ENCODE results near the gene GLIS2.

Gene GLIS2

DNA sequence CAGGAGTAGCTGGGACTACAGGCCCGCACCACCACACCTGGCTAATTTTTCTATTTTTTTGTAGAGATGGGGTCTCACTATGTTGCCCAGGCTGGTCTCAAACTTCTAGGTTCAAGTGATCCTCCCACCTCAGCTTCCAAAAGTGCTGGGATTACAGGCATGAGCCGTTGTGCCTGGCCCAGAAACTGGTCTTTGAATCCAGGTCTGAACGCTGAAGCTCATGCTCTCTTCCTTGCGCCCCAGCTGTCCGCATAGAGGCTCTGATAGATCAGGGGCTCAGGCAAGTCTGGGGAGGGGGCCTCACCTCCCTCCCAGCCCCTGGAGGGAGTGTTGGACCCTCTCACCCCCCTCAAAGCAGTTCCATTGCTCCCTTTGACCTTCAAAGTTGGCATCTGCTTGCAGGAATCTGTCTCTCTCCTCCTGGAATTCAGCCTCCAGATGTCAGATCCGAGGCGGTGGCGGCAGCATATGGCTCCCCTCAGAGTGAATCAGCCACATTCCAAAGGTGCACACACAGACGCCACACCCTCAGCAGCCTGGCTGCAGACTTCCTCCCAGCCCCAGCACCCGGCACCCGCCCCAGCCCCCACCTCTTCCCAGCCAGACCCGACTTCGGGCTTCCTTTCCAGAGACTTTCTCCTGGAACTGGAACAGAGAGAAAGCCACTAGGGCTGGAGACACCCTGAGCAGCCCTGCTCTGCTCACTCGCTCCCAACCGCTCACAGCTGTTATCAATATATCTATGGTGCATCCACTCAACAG lies 16.9 kb upstream of the GLIS2 start:
- no peak for DNase-seq (ENCODE audit: low read depth)

DNA sequence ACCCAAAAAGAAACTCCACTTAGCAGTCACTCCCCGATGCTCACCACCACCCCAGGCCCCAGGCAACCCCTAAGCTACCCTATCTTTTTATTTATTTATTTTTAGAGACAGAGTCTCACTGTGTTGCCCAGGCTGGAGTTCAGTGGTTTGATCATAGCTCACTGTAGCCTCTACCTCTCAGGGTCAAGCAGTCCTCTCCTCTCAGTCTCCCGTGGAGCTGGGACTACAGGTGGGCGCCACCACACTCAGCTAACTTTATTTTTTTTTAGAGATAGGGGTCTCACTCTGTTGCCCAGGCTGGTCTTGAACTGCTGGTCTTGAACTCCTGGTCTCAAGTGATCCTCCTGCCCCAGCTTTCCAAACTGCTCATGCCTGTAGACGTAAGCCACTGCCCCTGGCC lies 14.7 kb upstream of the GLIS2 start:
- DNase-seq (ENCODE audit: low read depth), result no peak

DNA sequence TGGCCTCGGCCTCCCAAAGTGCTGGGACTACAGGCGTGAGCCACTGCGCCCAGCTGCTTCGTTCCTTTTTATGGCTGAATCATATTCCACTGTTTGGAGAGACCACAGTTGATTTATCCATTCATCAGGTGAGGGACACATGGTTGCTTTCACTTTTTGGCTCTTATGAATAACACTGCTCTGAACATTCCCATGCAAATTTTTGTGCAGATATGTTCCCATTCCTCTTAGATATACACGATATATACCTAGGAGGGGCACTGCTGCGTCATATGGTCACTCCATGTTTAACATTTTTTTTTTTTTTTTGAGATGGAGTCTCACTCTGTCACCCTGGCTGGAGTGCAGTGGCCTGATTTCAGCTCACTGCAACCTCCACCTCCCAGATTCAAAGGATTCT lies 13.9 kb upstream of the GLIS2 start:
- DNase-seq (ENCODE audit: low read depth), result no peak

DNA sequence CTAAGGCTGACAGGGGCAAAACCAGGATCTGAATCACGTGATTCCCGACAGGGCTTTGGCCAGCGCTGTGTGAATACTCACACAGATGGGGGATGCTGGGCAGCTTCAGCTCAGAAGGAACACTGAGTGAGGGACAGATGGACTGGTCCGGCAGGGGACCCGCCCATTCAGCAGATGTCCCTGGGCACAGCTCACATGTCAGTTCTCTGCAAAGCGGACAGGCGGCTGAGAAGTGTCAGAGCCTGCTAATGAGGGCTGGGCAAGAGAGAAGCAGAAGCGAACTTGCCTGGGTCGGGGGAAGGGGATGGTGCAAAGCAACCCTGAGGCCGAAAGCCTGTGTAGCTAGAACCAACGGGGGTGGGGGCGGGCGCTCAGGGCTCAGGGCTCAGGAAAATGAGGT lies 11.9 kb upstream of the GLIS2 start:
- DNase-seq (ENCODE audit: low read depth), result no peak

DNA sequence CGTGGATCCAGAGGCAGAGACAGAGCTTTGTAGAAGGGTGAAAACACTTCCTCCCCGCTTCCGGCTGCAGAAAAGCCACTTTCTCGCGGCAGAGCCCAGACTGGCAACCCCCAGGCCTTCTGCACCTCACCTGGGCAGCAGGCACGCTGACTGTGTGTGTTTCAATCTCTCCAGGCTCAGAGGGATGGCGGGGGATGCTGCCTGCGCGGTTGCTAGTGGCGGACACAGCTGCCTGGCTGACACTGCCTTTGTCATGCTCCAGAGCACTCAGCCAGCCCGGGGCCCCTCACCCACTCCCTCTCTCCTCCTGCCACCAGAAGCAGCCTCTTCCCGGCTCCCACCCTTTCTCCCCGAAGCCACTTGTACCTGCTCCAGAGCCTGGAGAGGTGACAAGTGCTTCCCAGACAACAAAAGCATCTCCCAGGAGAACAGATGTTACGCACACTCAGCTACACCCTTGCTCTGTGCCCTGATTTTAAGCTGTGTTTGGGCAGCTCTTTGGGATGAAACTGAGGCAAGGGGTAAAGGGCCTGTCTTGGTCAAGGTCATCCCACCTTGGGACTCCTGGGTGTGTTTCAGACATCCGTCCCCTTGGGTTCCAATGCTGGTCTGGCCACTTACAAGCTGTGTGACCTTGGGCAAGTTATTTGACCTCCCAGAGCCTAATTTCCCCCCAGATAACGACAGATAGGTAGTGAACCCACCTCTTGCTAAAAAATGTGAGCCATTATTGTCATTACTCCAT lies 9.2 kb upstream of the GLIS2 start:
- no peak for DNase-seq (ENCODE audit: low read depth)

DNA sequence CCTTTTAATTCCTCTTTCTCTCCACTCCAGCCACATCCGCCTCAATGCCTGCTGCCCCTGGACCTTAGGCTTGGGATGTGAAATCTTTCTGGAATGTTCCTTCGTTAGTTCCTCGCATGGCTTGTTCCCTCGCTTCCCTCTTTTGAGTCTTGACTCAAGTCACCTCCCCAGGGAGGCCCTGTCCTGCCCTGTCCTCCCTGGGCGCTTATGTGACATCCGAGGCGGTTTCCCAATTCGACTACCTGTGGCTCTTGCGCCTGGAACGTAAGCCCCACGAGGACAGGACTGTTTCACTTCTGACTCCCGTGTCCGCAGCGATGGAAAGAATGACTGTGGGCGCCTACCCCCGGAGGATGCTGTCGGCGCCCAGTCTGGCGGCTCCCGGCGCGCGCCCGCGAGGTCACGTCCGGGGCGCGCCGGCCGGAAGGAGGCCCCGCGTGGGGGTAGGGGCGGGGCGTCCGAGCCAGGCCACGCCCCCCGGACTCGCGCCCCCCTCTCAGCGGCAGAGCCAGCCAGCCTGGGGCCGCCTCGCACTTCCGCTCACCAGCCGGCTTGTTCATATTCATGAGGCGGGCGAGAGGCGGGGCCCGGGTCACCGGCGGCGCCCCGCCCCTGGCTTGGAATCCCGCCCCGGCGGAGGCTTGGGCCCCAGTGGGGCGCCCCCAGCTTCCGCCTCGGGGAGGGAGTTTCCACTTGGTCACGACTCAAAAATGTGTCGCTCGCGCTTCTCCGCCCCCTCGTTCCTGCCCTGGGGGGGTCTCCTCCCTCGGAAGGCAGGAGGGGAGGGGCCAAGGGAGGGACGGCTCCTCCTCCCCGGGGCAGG lies 8.4 kb upstream of the GLIS2 start:
- DNase-seq (ENCODE audit: low read depth), result peak; percentile 79

DNA sequence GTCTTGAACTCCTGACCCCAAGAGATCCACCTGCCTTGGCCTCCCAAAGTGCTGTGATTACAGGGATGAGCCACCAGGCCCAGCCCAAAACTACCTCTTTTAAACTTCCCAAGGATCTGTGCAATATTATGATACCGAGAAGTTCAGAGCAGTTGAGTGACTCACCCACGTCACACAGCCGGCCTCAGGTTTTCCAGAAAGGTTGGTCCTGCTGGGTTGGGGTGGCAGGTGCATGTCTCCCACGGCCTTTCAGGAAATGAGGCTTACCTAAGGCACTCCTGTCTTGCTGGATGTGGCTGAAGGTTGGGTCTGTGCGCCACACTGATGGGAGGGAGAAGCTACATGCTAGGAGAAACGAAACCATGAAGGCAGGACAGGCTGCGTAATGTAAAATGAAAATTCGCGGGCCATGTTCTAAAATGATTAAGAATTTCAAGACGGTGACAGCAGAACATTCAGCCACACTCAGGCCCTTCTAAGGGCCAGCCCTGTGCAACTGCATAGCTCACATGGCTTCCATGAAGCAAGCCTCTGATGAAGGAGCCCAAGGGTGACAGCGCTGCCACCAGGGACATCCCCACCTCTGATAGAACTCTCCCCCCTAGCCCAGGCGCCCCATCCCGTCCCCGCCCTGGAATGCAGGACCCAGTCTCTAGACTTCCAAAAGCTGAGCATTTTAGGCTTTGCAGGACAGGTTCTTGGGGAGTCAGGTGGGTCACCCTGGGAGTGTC lies 6.6 kb upstream of the GLIS2 start:
- DNase-seq (ENCODE audit: low read depth), result no peak

DNA sequence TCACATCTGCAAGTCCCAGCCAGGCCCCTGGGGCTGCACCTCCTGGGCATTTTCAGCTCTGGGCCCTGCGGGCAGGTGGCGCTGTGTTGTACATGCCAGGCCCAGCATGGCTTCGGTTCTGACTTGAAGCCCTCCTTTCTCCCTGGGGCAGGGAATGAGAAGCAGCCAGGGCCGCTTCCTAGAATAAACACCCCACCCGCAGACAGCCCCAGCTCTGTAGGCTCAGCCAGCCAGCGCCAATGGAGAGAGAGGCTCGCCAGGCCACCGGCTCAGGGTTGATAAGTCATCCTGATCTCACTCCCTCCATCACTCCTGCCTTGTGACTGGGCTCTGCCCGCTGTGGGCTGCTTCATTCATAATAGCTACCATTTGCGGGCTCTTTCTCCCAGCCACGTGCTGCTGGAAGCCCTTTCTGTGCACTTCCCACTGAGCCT lies 6.0 kb upstream of the GLIS2 start:
- DNase-seq (ENCODE audit: low read depth), result peak; percentile 85

DNA sequence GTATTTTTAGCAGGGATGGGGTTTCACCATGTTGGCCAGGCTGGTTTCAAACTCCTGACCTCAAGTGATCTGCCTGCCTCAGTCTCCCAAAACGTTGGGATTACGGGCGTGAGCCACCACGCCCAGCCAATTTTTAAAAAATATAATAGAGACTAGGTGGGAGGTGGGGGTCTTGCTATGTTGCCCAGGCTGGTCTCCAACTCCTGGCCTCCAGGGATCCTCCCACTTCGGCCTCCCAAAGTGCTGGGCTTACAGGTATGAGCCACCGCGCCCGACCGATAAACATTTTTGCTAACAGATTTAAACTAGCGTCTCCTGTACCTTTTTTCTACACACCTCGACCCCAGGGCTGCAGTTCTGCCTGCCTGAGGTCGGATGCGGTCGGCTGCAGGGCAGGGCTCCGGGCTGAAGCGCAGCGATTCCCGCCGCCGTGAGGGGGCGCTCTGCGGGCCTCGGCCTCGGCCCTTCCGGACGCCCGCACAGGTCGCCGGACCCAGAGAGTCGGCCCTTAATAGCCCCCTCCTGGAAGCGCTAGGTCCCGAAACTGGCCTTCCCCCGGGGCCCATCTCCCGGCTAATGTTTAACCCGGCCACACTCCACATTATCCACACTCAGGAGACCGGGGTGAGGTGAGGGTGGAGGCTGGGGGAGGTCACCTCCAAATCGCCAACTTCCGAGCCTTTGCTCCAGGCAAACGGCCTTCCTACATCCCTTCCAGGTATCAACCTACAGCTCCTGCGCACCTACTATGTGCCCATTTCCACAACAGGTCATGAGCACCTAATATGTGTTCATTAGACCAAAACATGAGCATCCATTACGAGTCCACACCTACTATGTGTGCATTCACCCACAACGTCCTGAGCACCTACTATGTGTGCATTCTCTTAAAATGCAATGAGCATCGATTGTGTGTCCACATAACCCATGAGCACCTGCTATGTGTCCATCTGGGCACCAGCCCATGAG lies 2.0 kb upstream of the GLIS2 start:
- DNase-seq (ENCODE audit: low read depth), result no peak

DNA sequence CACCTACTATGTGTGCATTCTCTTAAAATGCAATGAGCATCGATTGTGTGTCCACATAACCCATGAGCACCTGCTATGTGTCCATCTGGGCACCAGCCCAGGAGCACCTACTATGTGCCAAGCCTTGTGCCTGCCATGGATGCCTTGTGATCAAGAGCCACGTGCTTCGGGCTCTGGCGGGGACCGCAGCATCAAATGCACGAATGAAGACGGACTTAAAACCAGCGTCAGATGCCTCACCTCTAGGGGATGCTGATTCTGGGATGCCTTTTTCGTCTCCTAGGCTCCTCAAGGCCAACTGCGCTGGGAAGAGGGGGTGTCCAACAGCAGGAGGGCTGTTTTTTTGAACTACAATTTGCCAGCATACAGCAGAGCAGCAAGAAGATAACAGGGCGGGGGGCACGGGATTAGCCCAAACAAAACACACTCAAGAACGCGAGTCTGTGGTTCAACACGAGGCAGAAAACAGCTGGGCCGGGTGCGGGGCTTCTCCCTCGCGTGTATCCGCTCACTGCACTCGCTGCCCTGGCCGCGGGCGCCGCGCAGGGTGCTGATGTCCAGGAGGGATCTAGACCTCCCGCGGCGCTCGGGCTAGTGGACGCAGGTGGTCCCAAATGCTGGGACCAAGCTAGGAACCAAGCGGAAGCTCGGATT lies 1.2 kb upstream of the GLIS2 start:
- DNase-seq (ENCODE audit: low read depth), result no peak

DNA sequence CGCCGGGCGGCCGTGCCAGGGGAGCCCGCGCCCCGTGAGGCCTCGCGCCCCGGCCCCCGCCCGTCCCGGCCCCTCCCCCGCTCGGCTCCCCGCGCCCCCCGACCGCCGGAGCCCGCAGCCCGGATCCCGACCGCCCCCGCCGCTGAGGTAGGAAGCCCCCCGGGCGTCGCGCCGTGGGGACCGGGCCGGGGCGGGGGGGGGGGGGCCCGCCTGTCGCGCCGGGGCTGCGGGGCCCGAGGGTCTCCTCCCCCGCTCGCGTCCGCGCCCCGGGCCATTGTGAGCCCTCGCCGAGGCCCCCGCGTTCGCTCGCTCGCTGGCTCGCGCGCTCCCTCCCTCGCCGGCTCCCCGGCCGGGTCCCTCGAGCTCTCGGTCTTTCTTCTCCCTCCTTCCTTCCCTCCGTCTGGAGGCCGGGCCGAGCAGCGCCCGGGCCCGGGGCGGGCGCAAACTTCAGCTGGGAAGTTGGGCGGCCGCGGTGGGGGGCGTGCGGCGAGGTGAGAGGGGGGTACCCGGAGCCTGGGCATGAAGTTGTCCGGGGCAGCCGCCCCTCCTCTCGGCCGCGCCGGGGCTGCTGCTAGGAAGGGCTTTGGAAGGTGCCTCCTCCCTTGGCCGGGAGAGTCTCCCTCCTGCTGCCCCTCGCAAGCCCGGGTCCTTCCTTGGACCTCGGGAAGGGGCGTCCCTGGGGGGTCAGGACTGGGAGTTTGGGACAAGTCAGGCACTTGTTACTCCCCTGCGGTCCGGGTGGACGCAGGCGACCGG lies 419 bp downstream of the GLIS2 start:
- DNase-seq (ENCODE audit: low read depth), result no peak

DNA sequence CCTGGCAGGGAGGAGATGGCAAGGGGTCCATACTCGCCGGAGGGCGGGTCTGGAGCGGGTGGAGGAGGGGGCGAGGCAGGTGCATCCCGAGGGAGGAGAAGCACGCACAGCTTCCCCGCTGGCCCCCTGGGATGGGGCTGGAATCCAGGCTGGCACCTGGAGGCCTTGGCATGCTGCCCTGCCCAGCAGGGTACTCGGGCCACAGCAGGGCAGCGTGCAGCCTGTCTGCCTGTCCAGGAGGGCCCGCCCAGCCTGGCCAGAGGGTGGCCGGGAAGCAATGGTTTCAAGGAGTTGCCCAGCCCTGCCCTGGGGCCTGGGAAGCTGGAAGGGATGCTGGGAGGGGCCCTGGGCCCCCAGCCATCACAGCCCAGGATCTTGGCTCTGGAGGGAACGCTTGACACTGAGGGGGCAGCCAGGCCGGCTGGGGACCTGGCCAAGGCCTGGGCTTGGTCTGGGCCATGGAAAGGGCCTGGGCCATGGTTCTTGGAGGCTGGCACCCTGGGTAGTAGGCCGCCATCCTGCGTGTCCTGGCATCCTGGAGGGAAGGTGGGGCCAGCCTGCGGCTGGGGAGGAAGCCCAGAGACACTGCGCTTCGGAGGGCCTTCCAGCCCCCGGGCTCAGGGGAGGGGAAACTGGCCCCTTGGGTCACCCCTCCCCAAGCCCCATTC lies 1.1 kb downstream of the GLIS2 start:
- DNase-seq (ENCODE audit: low read depth), result no peak

DNA sequence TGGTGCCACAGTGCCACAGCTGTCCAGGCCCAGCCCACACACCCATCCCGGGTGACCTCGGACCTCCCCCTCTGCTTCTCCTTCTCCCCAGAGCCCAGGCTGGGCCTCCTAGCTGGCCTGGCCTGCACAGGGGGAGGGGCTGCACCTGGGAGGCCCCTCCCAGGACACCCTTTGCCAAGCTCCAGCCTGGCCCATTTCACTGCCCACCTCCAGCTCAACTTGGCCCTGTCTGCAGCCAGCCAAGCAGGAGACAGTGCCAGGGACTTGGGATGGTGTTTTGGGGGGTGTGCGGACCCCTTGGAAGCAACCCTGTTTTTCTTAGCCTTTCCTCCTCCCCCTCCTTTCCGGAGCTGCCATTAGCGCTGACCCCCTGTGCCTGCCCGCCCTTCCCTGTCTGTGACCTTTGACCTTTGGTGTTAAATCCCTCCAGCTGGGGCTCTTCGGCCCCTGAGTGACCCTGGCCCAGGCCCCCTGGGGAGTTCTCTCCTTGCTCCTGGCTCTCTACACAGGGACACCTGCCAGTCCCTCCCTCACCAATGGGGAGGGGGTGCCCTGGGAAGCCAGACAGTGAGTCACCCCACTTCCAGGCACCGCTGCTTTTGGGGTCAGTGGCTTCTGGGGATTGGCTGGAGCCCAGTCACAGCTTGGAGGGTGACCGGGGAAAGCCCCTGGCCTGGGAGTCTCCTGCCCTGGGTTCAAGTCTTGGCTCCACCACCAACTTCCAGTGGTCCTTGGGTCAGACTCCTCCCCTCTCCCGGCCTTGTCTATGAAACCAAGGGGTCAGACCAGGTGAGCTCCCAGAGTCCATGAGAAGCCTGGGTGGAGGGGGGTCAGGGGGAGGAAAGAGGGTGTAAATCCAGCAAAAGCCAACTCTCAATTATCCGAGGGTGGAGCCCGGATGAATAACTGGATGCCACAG lies 1.9 kb downstream of the GLIS2 start:
- no peak for DNase-seq (ENCODE audit: low read depth)

DNA sequence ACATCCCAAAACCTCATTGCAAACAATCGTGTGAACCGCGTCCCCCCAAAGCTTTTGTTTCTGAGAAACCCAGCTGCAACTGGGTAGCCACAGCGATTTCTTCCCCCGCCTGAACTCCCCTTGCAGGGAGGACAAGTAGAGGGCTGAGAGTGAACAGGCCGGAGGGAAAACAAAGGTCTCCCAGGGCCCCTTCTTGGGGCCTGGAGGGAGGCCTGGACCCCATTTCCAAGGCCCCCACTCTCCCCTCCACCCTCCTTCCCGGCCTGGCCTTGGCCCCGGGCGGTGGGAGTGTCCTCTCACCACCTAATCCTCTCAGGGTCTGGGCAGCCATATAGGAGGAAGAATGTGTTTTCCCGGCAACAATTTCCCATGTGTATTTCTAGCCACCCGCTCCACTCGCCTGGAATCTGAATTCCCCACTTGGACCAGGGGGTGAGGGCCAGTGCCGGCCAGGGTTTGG lies 2.6 kb downstream of the GLIS2 start:
- DNase-seq (ENCODE audit: low read depth), result no peak

DNA sequence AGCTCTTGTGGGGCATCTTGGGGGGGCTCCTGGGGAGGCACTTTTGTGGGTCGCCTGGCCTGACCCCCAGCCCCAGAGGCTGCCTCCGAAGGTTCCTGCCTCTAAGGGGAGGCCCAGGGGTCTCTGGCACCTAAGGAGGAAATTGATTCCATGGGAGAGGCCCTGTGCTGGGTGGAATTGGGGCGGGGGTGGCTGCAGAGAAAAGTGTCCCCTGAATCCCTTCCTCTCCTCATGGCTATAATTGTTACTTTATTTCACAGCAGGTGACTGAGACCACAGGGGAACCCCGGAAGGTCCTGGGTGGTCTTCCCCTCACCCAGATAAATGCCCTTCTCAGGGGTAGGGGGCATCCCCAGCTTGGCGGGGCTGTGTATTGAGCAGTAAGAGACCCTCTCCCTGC lies 3.1 kb downstream of the GLIS2 start:
- no peak for DNase-seq (ENCODE audit: low read depth)

DNA sequence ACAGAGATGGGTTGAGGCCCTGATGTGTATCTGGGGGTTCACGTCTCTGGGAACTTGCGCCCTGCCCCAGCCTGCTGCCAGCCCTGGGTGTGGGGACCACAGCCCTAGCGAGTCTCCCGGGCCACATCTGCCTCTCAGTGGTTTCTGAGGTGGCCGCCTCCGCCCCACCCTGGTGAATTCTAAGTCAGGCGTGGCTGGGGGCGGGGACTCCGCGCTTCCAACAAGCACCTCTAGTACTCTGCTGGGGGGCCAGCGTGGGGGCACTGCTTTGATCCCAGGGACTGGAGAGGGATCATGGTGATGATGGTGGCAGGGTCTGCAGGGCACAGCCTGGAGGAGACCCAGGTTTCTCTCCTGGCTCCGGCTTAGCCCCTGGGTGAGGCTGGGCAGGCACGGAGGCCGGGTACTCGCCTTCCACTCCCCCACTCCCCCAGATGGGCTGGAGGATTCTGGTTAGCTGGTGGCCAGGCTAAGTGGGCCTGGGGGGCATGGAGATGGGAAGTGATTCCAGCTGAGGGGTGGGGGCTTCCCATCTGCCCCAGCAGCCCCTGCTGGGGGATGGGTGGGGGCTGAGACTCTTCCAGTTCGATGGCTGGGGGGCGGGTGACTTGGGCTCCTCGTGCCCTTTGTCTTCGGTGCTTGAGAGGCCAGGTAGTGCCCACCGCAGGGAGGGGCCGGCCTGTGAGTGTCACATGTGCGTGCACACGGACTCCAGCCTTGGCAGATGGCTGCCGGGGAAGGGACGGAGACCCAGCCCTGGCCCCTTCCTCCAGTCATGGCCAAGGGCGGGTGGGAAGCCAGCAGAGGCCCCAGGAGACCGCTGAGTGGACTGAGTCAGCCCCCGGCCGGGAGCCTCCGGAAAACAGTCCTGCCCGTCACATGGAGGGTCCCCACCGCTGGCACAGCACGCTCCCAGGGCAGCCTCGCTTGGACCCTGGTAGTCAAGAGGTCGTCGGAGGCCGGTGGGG lies 3.9 kb downstream of the GLIS2 start:
- no peak for DNase-seq (ENCODE audit: low read depth)

Data from stromal cell of bone marrow (primary cell).